Spleen (tissue), 11 donors: ENCODE results near the gene ITGB2. TPM values are rescaled to one million over a fixed set of nuclear protein-coding genes. Genes with fewer than 3 reads are reported as not detected.
"Not testable (repeated sequence)": the region's sequence is repeated elsewhere in the genome, so short reads cannot be mapped to it uniquely, and the experiment has no call there.

Experiments used
- DNase-seq: peaks from one replicate; pipeline ENCODE4 v3.0.0-alpha.2; 2020
- H3K27ac ChIP-seq, 8 donors: fragments of 200-600 bp; sonication (generic) in 7 of 8; 1 replicate in 4 of 8; 2 replicates in 4 of 8; pipeline versions ENCODE4 v1.5.0 to v1.8.0; 2016 to 2021; ENCODE audit warnings: inconsistent platforms in 4 of 8, mild to moderate bottlenecking in 4 of 8, moderate library complexity in 1 of 8
- H3K27me3 ChIP-seq, 7 donors: fragments of 200-600 bp; sonication (generic) in 6 of 7; replicated peaks in 1 of 7; 1 replicate in 4 of 7; 2 replicates in 3 of 7; pipeline versions ENCODE4 v1.5.0 to v1.8.0; 2016 to 2021; ENCODE audit warnings: inconsistent platforms in 3 of 7, mild to moderate bottlenecking in 1 of 7
- H3K36me3 ChIP-seq, 6 donors: fragments of 200-600 bp; sonication (generic) in 5 of 6; 1 replicate in 4 of 6; 2 replicates in 2 of 6; pipeline versions ENCODE4 v1.5.0 to v1.8.0; 2016 to 2021; ENCODE audit warnings: inconsistent platforms in 2 of 6
- H3K4me1 ChIP-seq, 6 donors: fragments of 200-600 bp; sonication (generic) in 5 of 6; 1 replicate in 3 of 6; 2 replicates in 3 of 6; pipeline versions ENCODE4 v1.5.0 to v1.8.0; 2016 to 2021; ENCODE audit warnings: inconsistent platforms in 3 of 6
- H3K4me3 ChIP-seq, 8 donors: fragments of 200-600 bp; sonication (generic) in 7 of 8; 1 replicate in 4 of 8; 2 replicates in 4 of 8; pipeline versions ENCODE4 v1.5.0 to v1.8.0; 2016 to 2021; ENCODE audit warnings: inconsistent platforms in 4 of 8, mild to moderate bottlenecking in 4 of 8, moderate library complexity in 2 of 8
- H3K9me3 ChIP-seq, 8 donors: fragments of 200-600 bp; sonication (generic) in 7 of 8; 1 replicate in 4 of 8; 2 replicates in 4 of 8; pipeline versions ENCODE4 v1.5.0 to v1.8.0; 2016 to 2021; ENCODE audit warnings: inconsistent platforms in 4 of 8
- POLR2A ChIP-seq, 3 donors: fragments of 450-650 bp; IDR thresholded peaks; one replicate each; pipeline ENCODE4 v1.5.1; 2017; ENCODE audit warnings: antibody characterized with exemption in 3 of 3, mild to moderate bottlenecking in 1 of 3
- POLR2AphosphoS5 ChIP-seq, 3 donors: sonication (generic); formaldehyde crosslinking; IDR thresholded peaks; one replicate each; pipeline ENCODE4 v1.5.1; 2017; ENCODE audit warnings: antibody characterized with exemption in 3 of 3
- WGBS, 5 donors: extraction: QIAGEN DNeasy Blood & Tissue Kit in 3 of 5; methylation state at CpG; one replicate each; pipeline versions ENCODE4 v1.1.5 to v1.1.7; 2013 to 2018; 5-methylcytosine and 5-hydroxymethylcytosine counted together
- intact Hi-C: fragments of 100-400 bp; cut with DNase I; formaldehyde crosslinking; loops from one replicate; pipeline ENCODE4 v1.15.0; 2023; ENCODE audit warnings: low total_unique reads
- polyA plus RNA-seq, 3 donors: library from polyadenylated mRNA; stranded (reverse); fragments of 200-250 nt; gene quantifications; one replicate each; pipeline ENCODE4 v1.2.1, GENCODE V29; 2013
- total RNA-seq, 7 donors: library from RNA; depleted of rRNA in 3 of 7; stranded (reverse); fragments of >200 nt in 3 of 7; fragmentation: NEBNext Ultra II Directional in 4 of 7; extraction: Animal tissue kit (Norgen Biotek cat#: 25700) in 4 of 7; gene quantifications; one replicate each; pipeline versions ENCODE4 v1.1.0 to v1.2.1, GENCODE V29; 2016 to 2021
- TF ChIP-seq, protein P1 (sequence below), 11 experiments: fragments of 200-600 bp in 7 of 11; fragments of 450-650 bp in 4 of 11; sonication (generic) in 4 of 11; IDR thresholded peaks in 8 of 11; conservative IDR thresholded peaks in 3 of 11; 1 replicate in 7 of 11; 2 replicates in 4 of 11; pipeline versions ENCODE4 v1.4.0 to v1.8.0; 2016 to 2021; ENCODE audit warnings: antibody characterized with exemption in 11 of 11, inconsistent platforms in 4 of 11, mild to moderate bottlenecking in 1 of 11
- donor health status: healthy with polysubstance abuse.
- donor health status: DM: no; HTN: no; CAD: no; lungs with moderate emphysema.
- donor health status: DM: no; HTN: no; CAD: no.
- donor health status: Bipolar disorder and iron deficiency.
- donor health status: healthy.
- donor health status: DM: no; HTN: no; CAD: no.
- donor health status: DM: yes; HTN: yes; CAD: no.

ITGB2 gene
- total and polyA plus RNA-seq, 10 donors: 92.1 to 754 (median 338) TPM

DNA sequence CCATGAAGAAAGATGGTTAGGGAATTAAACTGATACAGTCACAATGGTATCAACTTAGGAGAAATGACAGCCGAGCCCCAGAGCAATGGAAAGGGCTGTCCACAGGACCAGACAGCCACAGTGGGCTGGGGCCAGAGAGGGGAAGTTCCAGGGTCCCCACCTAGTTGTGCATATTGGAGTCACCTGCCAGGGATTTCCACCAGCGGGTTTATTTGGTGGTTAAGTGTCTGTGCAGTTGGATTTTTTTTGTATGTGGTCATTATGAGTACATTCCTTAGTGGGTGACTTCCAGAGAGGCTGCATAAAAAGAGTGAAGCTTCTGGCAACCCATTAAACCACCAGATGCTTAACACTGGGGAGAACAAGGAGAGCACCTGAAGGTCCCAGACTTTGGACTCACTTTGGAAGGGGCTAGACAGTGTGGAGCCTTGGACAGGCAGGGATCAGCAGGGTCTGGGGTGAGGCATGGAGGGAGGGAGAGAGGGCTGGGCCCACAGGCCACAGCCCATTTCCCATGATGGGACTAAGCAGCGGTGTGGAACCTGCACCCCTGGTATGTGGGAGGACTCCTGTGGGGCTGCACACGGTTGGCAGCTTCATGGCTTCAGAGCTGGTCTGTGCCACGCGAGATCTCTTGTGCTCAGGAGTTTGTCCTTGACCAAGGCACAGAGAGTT is 39.4 kb downstream of the ITGB2 start:
- Histone ChIP-seq H3K4me3 (peak overlapping the region in 1 of 8 donors; percentile 30), H3K27me3 (no peaks in the 10 kb centered on the region), H3K36me3 (peaks cover 0 to 10% (median 9%) of the 10 kb centered on the region in 6 donors), H3K27ac (peak overlapping the region; percentile 72 to 99 (median 83)), H3K9me3 (no peaks in the 10 kb centered on the region), H3K4me1 (peaks cover 33 to 77% (median 58%) of the 10 kb centered on the region in 6 donors)
- 16 to 30% (median 27%) methylated on average over 6 of the region's 6 CpGs for WGBS, 5 donors
- DNase-seq: no peak
- intact Hi-C loops: no loop called here
- TF ChIP-seq, protein P1, sequence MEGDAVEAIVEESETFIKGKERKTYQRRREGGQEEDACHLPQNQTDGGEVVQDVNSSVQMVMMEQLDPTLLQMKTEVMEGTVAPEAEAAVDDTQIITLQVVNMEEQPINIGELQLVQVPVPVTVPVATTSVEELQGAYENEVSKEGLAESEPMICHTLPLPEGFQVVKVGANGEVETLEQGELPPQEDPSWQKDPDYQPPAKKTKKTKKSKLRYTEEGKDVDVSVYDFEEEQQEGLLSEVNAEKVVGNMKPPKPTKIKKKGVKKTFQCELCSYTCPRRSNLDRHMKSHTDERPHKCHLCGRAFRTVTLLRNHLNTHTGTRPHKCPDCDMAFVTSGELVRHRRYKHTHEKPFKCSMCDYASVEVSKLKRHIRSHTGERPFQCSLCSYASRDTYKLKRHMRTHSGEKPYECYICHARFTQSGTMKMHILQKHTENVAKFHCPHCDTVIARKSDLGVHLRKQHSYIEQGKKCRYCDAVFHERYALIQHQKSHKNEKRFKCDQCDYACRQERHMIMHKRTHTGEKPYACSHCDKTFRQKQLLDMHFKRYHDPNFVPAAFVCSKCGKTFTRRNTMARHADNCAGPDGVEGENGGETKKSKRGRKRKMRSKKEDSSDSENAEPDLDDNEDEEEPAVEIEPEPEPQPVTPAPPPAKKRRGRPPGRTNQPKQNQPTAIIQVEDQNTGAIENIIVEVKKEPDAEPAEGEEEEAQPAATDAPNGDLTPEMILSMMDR (IDR thresholded peaks at IDR 0.05 in 8 of 11, conservative IDR thresholded peaks at IDR 0.05 in 3 of 11): no peak
- TF ChIP-seq POLR2A (IDR thresholded peaks at IDR 0.05) (no peak), POLR2AphosphoS5 (IDR thresholded peaks at IDR 0.05) (peak in 1 of 3 donors; percentile 18)

DNA sequence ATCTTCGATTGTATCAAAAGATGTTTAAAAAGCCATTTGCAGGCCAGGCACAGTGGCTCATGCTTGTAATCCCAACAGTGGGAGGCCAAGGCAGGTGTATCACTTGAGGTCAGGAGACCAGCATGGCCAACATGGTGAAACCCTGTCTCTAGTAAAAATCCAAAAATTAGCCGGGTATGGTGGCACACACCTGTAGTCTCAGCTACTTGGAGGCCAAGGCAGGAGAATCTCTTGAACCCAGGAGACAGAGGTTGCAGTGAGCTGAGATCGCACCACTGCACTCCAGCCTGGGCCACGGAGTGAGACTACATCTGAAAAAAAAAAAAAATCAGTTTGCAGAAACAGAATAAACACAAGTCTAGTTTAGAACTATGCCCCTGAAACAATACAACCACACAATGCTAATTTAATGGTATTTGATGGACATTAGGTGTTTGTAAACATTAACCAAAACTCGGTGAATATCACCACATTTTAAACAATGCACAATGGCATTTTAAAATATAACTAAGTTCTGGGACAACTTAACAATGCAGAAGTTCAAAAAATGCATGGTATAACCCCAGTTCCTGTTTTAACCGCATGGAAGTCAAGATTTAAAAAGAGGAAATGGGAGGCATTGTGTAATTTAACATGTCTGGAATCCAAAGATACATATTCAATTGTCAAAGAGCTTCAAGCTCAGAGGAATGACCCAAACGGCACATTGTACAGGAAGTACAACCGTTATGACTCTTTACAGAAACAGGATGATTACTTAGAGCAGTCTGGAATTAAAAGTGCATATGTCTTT is 40.1 kb downstream of the ITGB2 start:
- H3K4me3 ChIP-seq: peak overlapping the region in 1 of 8 donors; percentile 30
- peak overlapping the region; percentile 72 to 99 (median 83) for H3K27ac ChIP-seq
- WGBS, 5 donors: 28 to 34% (median 32%) methylated on average over 8 of the region's 8 CpGs
- peaks cover 37 to 85% (median 65%) of the 10 kb centered on the region in 6 donors for H3K4me1 ChIP-seq
- intact Hi-C loops: no loop called here
- no peaks in the 10 kb centered on the region for H3K27me3 ChIP-seq
- H3K9me3 ChIP-seq: no peaks in the 10 kb centered on the region
- no peak for TF ChIP-seq POLR2A (IDR thresholded peaks at IDR 0.05)
- TF ChIP-seq, protein P1 (IDR thresholded peaks at IDR 0.05 in 8 of 11, conservative IDR thresholded peaks at IDR 0.05 in 3 of 11): peak in 1 of 11 experiments; percentile 39
- no peak for DNase-seq
- H3K36me3 ChIP-seq: peaks cover 0 to 3% (median 2%) of the 10 kb centered on the region in 6 donors

DNA sequence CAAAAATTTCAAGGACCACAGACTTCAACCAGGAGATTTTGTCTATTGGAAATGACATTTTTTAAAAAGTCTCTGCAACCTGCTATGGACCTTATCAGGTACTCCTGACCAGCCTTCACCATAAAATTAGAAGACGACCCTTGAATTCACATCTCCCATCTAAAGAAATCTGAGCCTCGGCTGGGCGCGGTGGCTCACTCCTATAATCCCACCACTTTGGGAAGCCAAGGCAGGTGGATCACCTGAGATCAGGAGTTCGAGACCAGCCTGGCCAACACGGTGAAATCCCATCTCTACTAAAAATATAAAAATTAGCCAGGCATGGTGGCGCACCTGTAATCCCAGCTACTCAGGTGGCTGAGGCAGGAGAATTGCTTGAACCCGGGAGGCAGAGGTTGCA is 41.5 kb downstream of the ITGB2 start:
- not testable (repeated sequence) for DNase-seq, H3K36me3 ChIP-seq, H3K9me3 ChIP-seq, H3K4me3 ChIP-seq, H3K27me3 ChIP-seq
- intact Hi-C loops: loop anchor here (5.0 kb wide), 1 partner anchor 77 kb away; the partner anchor contains the start of gene UBE2G2
- H3K27ac ChIP-seq: peak overlapping the region in 6 of 8 donors; percentile 61 to 99 (median 92)
- peaks cover 42 to 98% (median 75%) of the 10 kb centered on the region in 6 donors for H3K4me1 ChIP-seq
- WGBS, 5 donors: 93 to 98% (median 94%) methylated on average over 8 of the region's 8 CpGs

DNA sequence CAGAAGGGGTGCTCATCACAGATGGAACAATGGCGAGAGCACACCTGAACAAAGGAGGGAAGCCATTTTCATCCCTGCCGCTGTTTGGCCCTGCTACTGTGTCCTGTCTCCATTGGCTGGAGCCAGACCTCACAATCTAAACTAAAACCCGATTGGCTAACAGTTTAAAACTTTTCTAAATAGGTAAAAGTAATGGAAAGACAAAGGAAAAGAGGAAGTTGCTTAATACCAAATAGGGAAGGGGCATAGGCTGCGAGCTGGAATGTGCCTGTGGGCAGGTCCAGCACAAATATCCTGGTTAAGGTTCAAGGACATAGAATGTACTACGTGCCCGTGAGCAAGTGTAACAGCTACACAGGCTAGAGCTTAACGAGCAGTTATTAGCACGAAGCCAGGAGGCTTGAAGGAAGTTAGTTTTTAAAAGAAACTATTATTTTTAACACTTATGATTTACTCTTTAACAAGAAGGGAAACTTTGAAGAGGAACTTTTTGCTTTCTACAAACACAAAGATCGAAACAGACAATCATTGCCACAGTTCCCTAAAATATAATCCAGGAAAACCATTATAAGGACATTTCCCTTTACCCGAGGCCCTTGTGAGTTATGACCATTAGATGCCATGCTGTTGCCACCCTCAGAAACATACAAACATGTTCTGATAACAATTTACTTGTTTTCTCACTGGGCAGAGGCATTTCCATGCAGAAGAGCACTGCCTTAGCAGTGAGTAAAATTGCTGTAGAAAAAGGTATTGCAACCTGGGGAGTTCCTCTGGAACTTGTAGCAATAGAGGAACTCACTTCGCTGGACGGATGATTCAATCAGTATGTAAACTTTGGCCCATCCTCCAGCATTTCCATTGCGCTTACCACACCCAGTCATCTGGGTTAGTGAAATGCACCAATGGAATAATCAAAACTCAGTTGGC is 42.4 kb downstream of the ITGB2 start:
- Histone ChIP-seq H3K27ac (peak overlapping the region; percentile 11 to 99 (median 84)), H3K36me3 (no peaks in the 10 kb centered on the region), H3K4me3 (peak overlapping the region in 1 of 8 donors; percentile 27), H3K9me3 (no peaks in the 10 kb centered on the region), H3K4me1 (peaks cover 42 to 94% (median 75%) of the 10 kb centered on the region in 6 donors), H3K27me3 (no peaks in the 10 kb centered on the region)
- intact Hi-C loops: loop anchor here (5.0 kb wide), 1 partner anchor 76 kb away; the partner anchor contains the start of gene UBE2G2
- no peak for DNase-seq
- 33 to 49% (median 40%) methylated on average over 13 of the region's 13 CpGs for WGBS, 5 donors
- TF ChIP-seq POLR2AphosphoS5 (IDR thresholded peaks at IDR 0.05): peak in 1 of 3 donors; percentile 42
- TF ChIP-seq, protein P1 (IDR thresholded peaks at IDR 0.05 in 8 of 11, conservative IDR thresholded peaks at IDR 0.05 in 3 of 11): peak in 3 of 11 experiments; percentile 16 to 54 (median 26)
- TF ChIP-seq POLR2A (IDR thresholded peaks at IDR 0.05): no peak
